HCT116 (cell line): Measurements from ENCODE around the gene DRC7. TPM values are rescaled to one million over a fixed set of nuclear protein-coding genes. Genes with fewer than 3 reads are reported as not detected.

Experiments
- ATAC-seq: fragments of 200-7000 bp; cut with Tn5 transposase; 2 replicates; pipeline ENCODE4 v1.9.1; 2020; ENCODE audit warnings: mild to moderate bottlenecking, moderate library complexity
- BruUV-seq: library from RNA; stranded (reverse); fragments of 400-500 nt; replicated peaks from 2 replicates; lab custom pipeline; 2021; lab: Mats Ljungman, UMichigan
- CTCF ChIA-PET: fragments of 300-600 bp; sonication (Branson Sonifier 250); formaldehyde crosslinking; loops from one replicate; lab custom pipeline; 2021; ENCODE audit warnings: antibody characterized with exemption; lab: Charles Lee
- POLR2A ChIA-PET: fragments of 300-600, 350-600 bp; sonication (Branson Sonifier 250); formaldehyde crosslinking; loops from one replicate; lab custom pipeline; 2021; ENCODE audit warnings: antibody characterized with exemption; lab: Charles Lee
- RAD21 ChIA-PET, 2 experiments: fragments of 300-600 bp; sonication (Branson Sonifier 250); formaldehyde crosslinking; loops; one replicate each; lab custom pipeline; 2023; ENCODE audit warnings: low total read pairs in 2 of 2; ENCODE audit not compliant: uncharacterized antibody in 2 of 2, unreplicated experiment in 2 of 2, low non-redundant PET in 1 of 2; lab: Charles Lee
- DNase-seq: peaks from one replicate; pipeline ENCODE4 v3.0.0-alpha.2; 2010; ENCODE audit warnings: low read depth, low spot score
- H2AFZ ChIP-seq: fragments of 200-600 bp; shearing (Covaris generic), sonication (generic); 2 replicates; pipeline ENCODE4 v1.6.1; 2017; ENCODE audit warnings: low read depth, mixed run types, mixed read lengths, antibody characterized with exemption, low read length; ENCODE audit not compliant: poor library complexity, severe bottlenecking
- H3K27ac ChIP-seq: 2 replicates; pipeline ENCODE4 v1.5.1; 2012; ENCODE audit warnings: low read depth, low read length
- H3K27me3 ChIP-seq: fragments of 200-600 bp; sonication (generic); 2 replicates; pipeline ENCODE4 v1.6.1; 2016; ENCODE audit warnings: mixed run types, low read length, mixed read lengths; ENCODE audit not compliant: insufficient read depth
- H3K36me3 ChIP-seq, 2 experiments: fragments of 200-500 bp in 1 of 2; fragments of 200-600 bp in 1 of 2; sonication (Bioruptor generic) in 1 of 2; sonication (generic) in 1 of 2; 2 replicates each; pipeline versions ENCODE4 v1.5.1 to v1.6.1; 2014 to 2016; ENCODE audit warnings: low read length in 2 of 2, inconsistent platforms in 1 of 2, mixed read lengths in 1 of 2, mixed run types in 1 of 2; ENCODE audit not compliant: insufficient read depth in 2 of 2, control insufficient read depth in 1 of 2
- H3K4me1 ChIP-seq, 2 experiments: fragments of 200-600 bp in 1 of 2; sonication (generic) in 1 of 2; 2 replicates each; pipeline versions ENCODE4 v1.5.1 to v1.6.1; 2012 to 2017; ENCODE audit warnings: low read length in 2 of 2, inconsistent platforms in 1 of 2, mild to moderate bottlenecking in 1 of 2, mixed read lengths in 1 of 2, mixed run types in 1 of 2, moderate library complexity in 1 of 2; ENCODE audit not compliant: insufficient read depth in 2 of 2, control insufficient read depth in 1 of 2
- H3K4me2 ChIP-seq: fragments of 200-600 bp; sonication (generic); 2 replicates; pipeline ENCODE4 v1.6.1; 2017; ENCODE audit warnings: mixed run types, low read length, mixed read lengths
- H3K4me3 ChIP-seq, 2 experiments: fragments of 200-600 bp in 1 of 2; sonication (generic) in 1 of 2; replicated peaks in 1 of 2; 2 replicates each; pipeline ENCODE4 v1.5.1; 2011 to 2016; ENCODE audit warnings: low read length in 2 of 2, control low read depth in 1 of 2, low read depth in 1 of 2, mild to moderate bottlenecking in 1 of 2, mixed read lengths in 1 of 2, mixed run types in 1 of 2
- H3K79me2 ChIP-seq: fragments of 200-600 bp; sonication (generic); 2 replicates; pipeline ENCODE4 v1.6.1; 2017; ENCODE audit warnings: mild to moderate bottlenecking, mixed run types, low read length, moderate library complexity, mixed read lengths; ENCODE audit not compliant: insufficient read depth
- H3K9ac ChIP-seq: fragments of 200-600 bp; sonication (generic); 2 replicates; pipeline ENCODE4 v1.6.1; 2016; ENCODE audit warnings: low read length, mixed read lengths
- H3K9me2 ChIP-seq: fragments of 200-600 bp; sonication (generic), shearing (Covaris generic); 2 replicates; pipeline ENCODE4 v1.6.1; 2017; ENCODE audit warnings: mixed run types, mild to moderate bottlenecking, moderate library complexity; ENCODE audit not compliant: insufficient read depth
- H3K9me3 ChIP-seq, 2 experiments: fragments of 200-500 bp in 1 of 2; fragments of 200-600 bp in 1 of 2; sonication (Bioruptor generic) in 1 of 2; sonication (generic) in 1 of 2; 2 replicates each; pipeline ENCODE4 v1.6.1; 2014 to 2017; ENCODE audit warnings: low read length in 2 of 2, mixed read lengths in 2 of 2, inconsistent platforms in 1 of 2, low read depth in 1 of 2, mild to moderate bottlenecking in 1 of 2, mixed run types in 1 of 2, moderate library complexity in 1 of 2; ENCODE audit not compliant: control insufficient read depth in 1 of 2, insufficient read depth in 1 of 2
- H4K20me1 ChIP-seq: fragments of 200-600 bp; sonication (generic), shearing (Covaris generic); 2 replicates; pipeline ENCODE4 v1.6.1; 2017; ENCODE audit warnings: mixed run types, mild to moderate bottlenecking, moderate library complexity; ENCODE audit not compliant: insufficient read depth
- CBX3 ChIP-seq: IDR thresholded peaks from 2 replicates; pipeline ENCODE4 v1.6.1; 2012; ENCODE audit warnings: low read depth
- FOSL1 ChIP-seq: IDR thresholded peaks from 2 replicates; pipeline ENCODE4 v1.6.1; 2012; ENCODE audit warnings: low read depth
- POLR2A ChIP-seq: IDR thresholded peaks from 2 replicates; pipeline ENCODE4 v1.7.0; 2011; ENCODE audit warnings: borderline replicate concordance; ENCODE audit not compliant: insufficient read depth, insufficient read length; ENCODE audit errors: extremely low read depth
- RAD21 ChIP-seq: IDR thresholded peaks from 2 replicates; pipeline ENCODE4 v1.6.1; 2012; ENCODE audit warnings: low read depth, mild to moderate bottlenecking
- SIN3A ChIP-seq: IDR thresholded peaks from 2 replicates; pipeline ENCODE4 v1.6.1; 2012; ENCODE audit warnings: low read depth
- SP1 ChIP-seq: IDR thresholded peaks from 2 replicates; pipeline ENCODE4 v1.6.1; 2012; ENCODE audit warnings: low read depth
- SRF ChIP-seq: IDR thresholded peaks from 2 replicates; pipeline ENCODE4 v1.6.1; 2012; ENCODE audit warnings: low read depth
- intact Hi-C: fragments of 100-400 bp; cut with micrococcal nuclease; formaldehyde crosslinking; loops from 2 replicates; pipeline ENCODE4 v1.10.0; 2022
- total RNA-seq: library from RNA; stranded (reverse); gene quantifications from one replicate; pipeline ENCODE4 v1.2.1, GENCODE V29; 2021; ENCODE audit not compliant: unreplicated experiment
- TF ChIP-seq, protein P1 (sequence below): IDR thresholded peaks from 2 replicates; pipeline ENCODE4 v1.6.1; 2011; ENCODE audit warnings: mild to moderate bottlenecking, low read length, moderate library complexity; ENCODE audit not compliant: insufficient replicate concordance; ENCODE audit errors: extremely low read depth
- TF ChIP-seq, protein P2 (sequence below): IDR thresholded peaks from 2 replicates; pipeline ENCODE4 v1.6.1; 2012

Gene DRC7
- total RNA-seq, 1 experiment from 2014 or later = 0.91 TPM

DNA sequence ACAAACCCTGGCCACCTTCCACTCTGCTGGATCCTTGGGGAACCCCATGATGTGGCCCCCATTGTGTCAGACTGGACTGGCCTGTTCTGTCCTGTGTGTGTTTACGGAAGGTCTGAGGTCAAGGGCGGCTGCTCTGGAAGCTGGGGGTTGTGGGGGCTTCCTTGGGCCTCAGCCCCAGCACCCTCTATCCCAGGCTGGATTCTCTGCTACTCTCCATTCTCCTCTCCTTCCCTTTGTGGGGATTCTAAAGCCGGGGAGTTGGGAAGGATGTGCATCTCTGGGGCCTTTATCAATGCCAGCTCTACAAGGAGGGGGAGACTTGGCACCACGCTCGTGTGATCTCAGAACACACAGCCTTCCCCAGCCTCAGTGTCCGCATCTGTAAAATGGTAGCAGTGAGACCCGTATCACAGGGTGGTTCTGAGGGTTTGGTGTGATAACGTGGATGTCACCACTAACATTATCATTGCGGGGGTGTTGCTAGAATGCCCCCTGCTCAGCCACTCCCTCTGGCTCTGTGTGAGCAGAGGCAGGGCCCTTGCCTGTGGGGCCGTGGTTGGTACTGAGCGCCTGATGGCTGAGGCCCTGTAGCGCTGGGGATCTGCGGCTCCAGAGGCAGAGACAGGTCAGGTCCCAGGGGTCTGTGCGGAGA is 48.1 kb upstream of the DRC7 start:
- Histone ChIP-seq H3K9me2 (no peaks in the 10 kb centered on the region), H3K4me1 (peaks cover 6 to 23% of the 10 kb centered on the region in 2 experiments; a peak in 3 of 4 replicates), H3K27ac (no peak overlapping the region), H3K4me2 (no peak overlapping the region), H3K36me3 (no peaks in the 10 kb centered on the region; a peak in 1 of 4 replicates), H3K27me3 (no peaks in the 10 kb centered on the region), H3K4me3 (no peak overlapping the region), H4K20me1 (no peaks in the 10 kb centered on the region), H2AFZ (no peak overlapping the region), H3K9me3 (no peaks in the 10 kb centered on the region), H3K79me2 (no peaks in the 10 kb centered on the region), H3K9ac (no peak overlapping the region)
- no peak for DNase-seq
- intact Hi-C loops = no loop called here
- ChIA-PET POLR2A (interaction anchor here (0.5 kb wide), 1 partner anchor 27 kb away, joined by 3 read pairs; no protein-coding TSS in a partner anchor), RAD21 (interaction anchor here in 1 of 2 experiments (0.6 to 1.2 kb wide), 2 partner anchors 37 to 55 kb away, joined by 3 read pairs; no protein-coding TSS in a partner anchor), CTCF (interaction anchor here (1.2 to 2.5 kb wide), 3 partner anchors 9 to 56 kb away, joined by 3 to 12 read pairs (median 5); no protein-coding TSS in a partner anchor)
- BruUV-seq = no TSS peak
- ATAC-seq = no peak
- no peak for TF ChIP-seq RAD21
- TF ChIP-seq POLR2A = no peak
- no peak for TF ChIP-seq SP1
- TF ChIP-seq, protein P1, sequence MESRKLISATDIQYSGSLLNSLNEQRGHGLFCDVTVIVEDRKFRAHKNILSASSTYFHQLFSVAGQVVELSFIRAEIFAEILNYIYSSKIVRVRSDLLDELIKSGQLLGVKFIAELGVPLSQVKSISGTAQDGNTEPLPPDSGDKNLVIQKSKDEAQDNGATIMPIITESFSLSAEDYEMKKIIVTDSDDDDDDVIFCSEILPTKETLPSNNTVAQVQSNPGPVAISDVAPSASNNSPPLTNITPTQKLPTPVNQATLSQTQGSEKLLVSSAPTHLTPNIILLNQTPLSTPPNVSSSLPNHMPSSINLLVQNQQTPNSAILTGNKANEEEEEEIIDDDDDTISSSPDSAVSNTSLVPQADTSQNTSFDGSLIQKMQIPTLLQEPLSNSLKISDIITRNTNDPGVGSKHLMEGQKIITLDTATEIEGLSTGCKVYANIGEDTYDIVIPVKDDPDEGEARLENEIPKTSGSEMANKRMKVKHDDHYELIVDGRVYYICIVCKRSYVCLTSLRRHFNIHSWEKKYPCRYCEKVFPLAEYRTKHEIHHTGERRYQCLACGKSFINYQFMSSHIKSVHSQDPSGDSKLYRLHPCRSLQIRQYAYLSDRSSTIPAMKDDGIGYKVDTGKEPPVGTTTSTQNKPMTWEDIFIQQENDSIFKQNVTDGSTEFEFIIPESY = no peak
- TF ChIP-seq SIN3A = no peak
- no peak for TF ChIP-seq CBX3
- TF ChIP-seq FOSL1 = no peak
- no peak for TF ChIP-seq SRF
- TF ChIP-seq, protein P2, sequence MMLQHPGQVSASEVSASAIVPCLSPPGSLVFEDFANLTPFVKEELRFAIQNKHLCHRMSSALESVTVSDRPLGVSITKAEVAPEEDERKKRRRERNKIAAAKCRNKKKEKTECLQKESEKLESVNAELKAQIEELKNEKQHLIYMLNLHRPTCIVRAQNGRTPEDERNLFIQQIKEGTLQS = no peak
- TF ChIP-seq, all 23 proteins: peak for 0
